GM18507 (cell line): ENCODE measurements around the gene ELK3.

Source experiments
- DNase-seq: peaks from one replicate; pipeline ENCODE4 v3.0.0; 2011; ENCODE audit warnings: low read depth; ENCODE audit not compliant: insufficient read length; ENCODE audit errors: extremely low spot score
- FAIRE-seq: peaks from 2 replicates; lab custom pipeline; 2011; peaks lifted over from hg19 to GRCh38; lab: Jason Lieb, UNC

ELK3 gene

GRCh38 chr12:96248136-96248931, 54.2 kb downstream of the ELK3 start:
- no peak for FAIRE-seq

GRCh38 chr12:96249196-96250118, 55.3 kb downstream of the ELK3 start:
- no peak for FAIRE-seq
- DNase-seq, result no peak

More at GRCh38 chr12:96248136-96248931, 54.2 kb downstream of the ELK3 start:
- no peak for DNase-seq

- FAIRE-seq (no peak), DNase-seq (no peak)
These were observed 56.0 kb downstream of the ELK3 start for GRCh38 chr12:96250119-96250685.

GRCh38 chr12:96255077-96255476, 60.9 kb downstream of the ELK3 start:
- DNase-seq (no peak), FAIRE-seq (no peak)

GRCh38 chr12:96256672-96257361, 62.6 kb downstream of the ELK3 start:
- no peak for DNase-seq
- no peak for FAIRE-seq

GRCh38 chr12:96257550-96258103, 63.5 kb downstream of the ELK3 start:
- FAIRE-seq (no peak), DNase-seq (no peak)

GRCh38 chr12:96258104-96258961, 64.2 kb downstream of the ELK3 start:
- FAIRE-seq (no peak), DNase-seq (no peak)

GRCh38 chr12:96260231-96260630, 66.1 kb downstream of the ELK3 start:
- no peak for DNase-seq
- FAIRE-seq, result no peak

GRCh38 chr12:96260644-96261043, 66.5 kb downstream of the ELK3 start:
- DNase-seq, result no peak
- FAIRE-seq, result no peak

- no peak for FAIRE-seq
- DNase-seq, result no peak
These were observed 67.4 kb downstream of the ELK3 start for GRCh38 chr12:96261557-96261956.

GRCh38 chr12:96263449-96263902, 69.3 kb downstream of the ELK3 start:
- DNase-seq (no peak), FAIRE-seq (no peak)

- FAIRE-seq (no peak), DNase-seq (no peak)
These were observed 71.2 kb downstream of the ELK3 start for GRCh38 chr12:96265400-96265799.

- no peak for FAIRE-seq
- DNase-seq, result no peak
These were observed 71.7 kb downstream of the ELK3 start for GRCh38 chr12:96265836-96266235.

GRCh38 chr12:96266238-96266637, 72.1 kb downstream of the ELK3 start:
- FAIRE-seq (no peak), DNase-seq (no peak)

GRCh38 chr12:96271469-96272199, 77.5 kb downstream of the ELK3 start:
- DNase-seq (no peak), FAIRE-seq (no peak)

- no peak for DNase-seq
- FAIRE-seq, result peak; percentile 47
These were observed 80.2 kb downstream of the ELK3 start for GRCh38 chr12:96274331-96274730.

- no peak for FAIRE-seq
- DNase-seq, result no peak
These were observed 91.0 kb downstream of the ELK3 start for GRCh38 chr12:96285158-96285557.

- no peak for FAIRE-seq
- no peak for DNase-seq
These were observed 94.9 kb downstream of the ELK3 start for GRCh38 chr12:96289067-96289466.
